Subcutaneous adipose tissue (tissue), 4 donors: ENCODE data around the gene DUSP6. TPM values are rescaled to one million over a fixed set of nuclear protein-coding genes. Genes with fewer than 3 reads are reported as not detected.

Experiments used
- total RNA-seq, 4 donors: library from RNA; depleted of rRNA; stranded (reverse); fragments of >200 nt; gene quantifications; one replicate each; pipeline ENCODE4 v1.1.0, GENCODE V29; 2016
- TF ChIP-seq, protein P1 (sequence below): fragments of 450-650 bp; IDR thresholded peaks from one replicate; pipeline ENCODE4 v1.5.1; 2016; ENCODE audit warnings: low read depth, mild to moderate bottlenecking, control low read depth, antibody characterized with exemption, moderate library complexity

The DUSP6 gene
- total RNA-seq: 10 to 100 TPM; 49.4 to 91.8 (median 69.2) TPM

GRCh38 chr12:89352492-89353187 is at the start of gene DUSP6:
Gene DUSP6 (minus strand): TSS chr12:89352501. CDS start chr12:89352039, 462 bp downstream.
- TF ChIP-seq, protein P1, sequence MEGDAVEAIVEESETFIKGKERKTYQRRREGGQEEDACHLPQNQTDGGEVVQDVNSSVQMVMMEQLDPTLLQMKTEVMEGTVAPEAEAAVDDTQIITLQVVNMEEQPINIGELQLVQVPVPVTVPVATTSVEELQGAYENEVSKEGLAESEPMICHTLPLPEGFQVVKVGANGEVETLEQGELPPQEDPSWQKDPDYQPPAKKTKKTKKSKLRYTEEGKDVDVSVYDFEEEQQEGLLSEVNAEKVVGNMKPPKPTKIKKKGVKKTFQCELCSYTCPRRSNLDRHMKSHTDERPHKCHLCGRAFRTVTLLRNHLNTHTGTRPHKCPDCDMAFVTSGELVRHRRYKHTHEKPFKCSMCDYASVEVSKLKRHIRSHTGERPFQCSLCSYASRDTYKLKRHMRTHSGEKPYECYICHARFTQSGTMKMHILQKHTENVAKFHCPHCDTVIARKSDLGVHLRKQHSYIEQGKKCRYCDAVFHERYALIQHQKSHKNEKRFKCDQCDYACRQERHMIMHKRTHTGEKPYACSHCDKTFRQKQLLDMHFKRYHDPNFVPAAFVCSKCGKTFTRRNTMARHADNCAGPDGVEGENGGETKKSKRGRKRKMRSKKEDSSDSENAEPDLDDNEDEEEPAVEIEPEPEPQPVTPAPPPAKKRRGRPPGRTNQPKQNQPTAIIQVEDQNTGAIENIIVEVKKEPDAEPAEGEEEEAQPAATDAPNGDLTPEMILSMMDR: no peak

GRCh38 chr12:89401433-89402058 is 49.2 kb upstream of the DUSP6 start:
- TF ChIP-seq, protein P1: no peak

DNA sequence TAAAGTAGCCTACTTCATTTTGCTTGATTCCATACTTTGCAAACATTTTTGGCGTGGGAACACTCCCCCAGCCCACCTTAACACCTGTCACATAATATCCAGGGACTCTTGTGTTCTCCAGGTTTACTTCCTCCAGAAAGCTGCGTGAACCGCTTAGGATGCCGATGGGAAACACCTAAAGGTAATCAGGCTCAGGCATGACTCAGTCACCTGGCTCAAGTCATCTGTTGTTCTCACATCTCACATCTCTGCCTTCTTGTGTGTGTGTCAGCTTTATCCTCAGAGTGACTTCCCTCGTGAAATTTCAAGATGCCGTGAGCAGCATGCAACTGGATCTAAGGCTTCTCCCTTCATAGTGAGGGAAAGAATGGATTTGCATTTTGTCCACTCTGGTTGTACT is 48.1 kb upstream of the DUSP6 start:
- TF ChIP-seq, protein P1: no peak

DNA sequence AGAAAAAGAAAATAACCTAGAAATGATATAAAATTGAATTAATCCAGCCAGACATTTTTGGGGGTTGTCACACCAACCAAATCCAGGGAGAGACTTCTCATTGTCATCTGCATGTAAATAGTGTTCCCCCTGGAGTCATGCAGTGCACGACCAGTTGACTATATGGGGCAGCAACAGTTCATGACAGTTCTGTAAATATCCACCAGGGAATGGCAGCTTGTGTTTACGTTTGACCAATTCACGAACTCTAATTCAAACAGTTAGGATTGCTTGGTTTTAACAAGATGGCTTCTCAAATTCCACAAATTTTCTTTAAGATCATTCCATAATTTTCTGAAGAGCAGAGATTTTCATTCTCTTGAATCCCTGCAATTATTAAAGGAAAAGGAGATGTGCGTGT is 43.4 kb upstream of the DUSP6 start:
- TF ChIP-seq, protein P1: no peak

- TF ChIP-seq, protein P1: no peak
These were observed 41.3 kb upstream of the DUSP6 start for GRCh38 chr12:89393551-89394121.

GRCh38 chr12:89392391-89392790 is 40.1 kb upstream of the DUSP6 start:
- TF ChIP-seq, protein P1: no peak

DNA sequence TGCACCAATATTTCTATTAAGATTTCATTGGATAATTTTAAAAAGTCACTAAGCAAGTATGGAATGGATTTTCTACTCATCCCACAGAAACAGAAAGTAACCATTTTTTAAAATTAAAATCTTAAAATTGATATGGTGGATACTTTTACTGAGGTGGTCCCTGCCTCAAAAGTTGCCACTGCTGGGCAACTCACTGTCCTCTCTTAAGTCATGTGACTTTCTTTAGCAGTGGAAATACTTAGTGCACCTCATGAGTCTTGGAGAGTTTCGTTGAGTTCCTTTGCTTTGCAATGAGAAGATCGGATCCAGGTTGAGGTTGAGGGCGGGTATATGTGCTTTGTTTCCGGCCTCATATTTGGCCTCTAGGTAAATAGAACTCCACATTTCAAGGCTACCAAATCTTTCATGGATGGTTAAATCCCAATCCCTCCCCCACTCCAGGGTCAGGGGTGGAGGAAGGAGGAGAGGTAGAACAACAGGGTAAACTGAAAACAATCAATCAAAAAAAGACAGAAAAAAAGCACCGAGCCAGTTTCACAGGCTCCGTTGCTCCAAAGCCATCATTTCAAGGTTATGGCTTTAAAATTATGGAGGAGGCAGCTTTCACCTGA is 39.5 kb upstream of the DUSP6 start:
- TF ChIP-seq, protein P1: no peak
